Kidney (tissue), 14 donors: ENCODE results near the gene HSD17B4. TPM values are rescaled to one million over a fixed set of nuclear protein-coding genes. Genes with fewer than 3 reads are reported as not detected.

Experiments used
- DNase-seq, 5 donors: peaks; one replicate each; pipeline ENCODE4 v3.0.0-alpha.2; 2013 to 2020
- FAIRE-seq: peaks from 2 replicates; lab custom pipeline; 2012; peaks lifted over from hg19 to GRCh38; lab: Jason Lieb, UNC
- H3K27ac ChIP-seq, 2 donors: one replicate each; pipeline ENCODE4 v1.7.0; 2013; ENCODE audit warnings: low read depth in 2 of 2, low read length in 2 of 2, inconsistent platforms in 1 of 2
- H3K27me3 ChIP-seq: one replicate; pipeline ENCODE4 v1.7.1; 2013; ENCODE audit warnings: low read length, inconsistent platforms; ENCODE audit not compliant: control insufficient read depth, insufficient read depth
- H3K36me3 ChIP-seq, 3 donors: one replicate each; pipeline versions ENCODE4 v1.7.0 to v1.7.1; 2013; ENCODE audit warnings: low read length in 3 of 3, control low read depth in 1 of 3, inconsistent platforms in 1 of 3; ENCODE audit not compliant: insufficient read depth in 3 of 3, control insufficient read depth in 2 of 3
- H3K4me1 ChIP-seq, 3 donors: one replicate each; pipeline versions ENCODE4 v1.7.0 to v1.7.1; 2013; ENCODE audit warnings: low read length in 3 of 3, inconsistent platforms in 1 of 3, low read depth in 1 of 3; ENCODE audit not compliant: control insufficient read depth in 2 of 3, insufficient read depth in 2 of 3
- H3K4me3 ChIP-seq, 3 donors: one replicate each; pipeline versions ENCODE4 v1.7.0 to v1.8.1; 2013; ENCODE audit warnings: low read length in 3 of 3, control low read depth in 1 of 3, inconsistent platforms in 1 of 3
- H3K9ac ChIP-seq, 3 donors: one replicate each; pipeline versions ENCODE4 v1.7.0 to v1.7.1; 2013; ENCODE audit warnings: low read length in 3 of 3, control low read depth in 1 of 3, inconsistent platforms in 1 of 3
- H3K9me3 ChIP-seq, 3 donors: one replicate each; pipeline versions ENCODE4 v1.7.0 to v1.7.1; 2013; ENCODE audit warnings: low read length in 3 of 3, control low read depth in 1 of 3, inconsistent platforms in 1 of 3; ENCODE audit not compliant: control insufficient read depth in 2 of 3, insufficient read depth in 1 of 3
- CTCF ChIP-seq: IDR thresholded peaks from 3 replicates; pipeline ENCODE4 v1.5.1; 2012; ENCODE audit warnings: mild to moderate bottlenecking, moderate library complexity, borderline replicate concordance; ENCODE audit not compliant: insufficient read depth; ENCODE audit errors: extremely low read depth
- intact Hi-C: fragments of 100-400 bp; cut with DNase I; formaldehyde crosslinking; loops from one replicate; pipeline ENCODE4 v1.11.1; 2022
- polyA plus RNA-seq: library from polyadenylated mRNA; stranded (reverse); fragments of 350-450 nt; fragmentation: Illumina TruSeq; extraction: RNeasy Lipid Tissue Mini Kit (QIAGEN cat#74804); gene quantifications from one replicate; pipeline ENCODE4 v1.2.3, GENCODE V29; 2014; ENCODE audit warnings: low read depth, low replicate concordance; ENCODE audit not compliant: insufficient read depth
- total RNA-seq: library from RNA; stranded (reverse); fragmentation: NEBNext Ultra II Directional; extraction: Animal tissue kit (Norgen Biotek cat#: 25700); gene quantifications from one replicate; pipeline ENCODE4 v1.2.1, GENCODE V29; 2021
- donor health status: control.
- donor health status: control.
- donor health status: control.
- donor health status: control.
- donor health status: control.
- donor health status: DM: yes; HTN: yes; CAD: no.
- donor health status: Normal renal cell carcinoma (clear cell type).

The HSD17B4 gene
- total and polyA plus RNA-seq, 2 donors from 2014 or later, result 202 to 212 TPM

- Histone ChIP-seq H3K9ac (no peak overlapping the region), H3K27ac (no peak overlapping the region), H3K27me3 (no peaks in the 10 kb centered on the region), H3K9me3 (peaks cover 0 to 14% (median 4%) of the 10 kb centered on the region in 3 donors), H3K36me3 (no peaks in the 10 kb centered on the region), H3K4me1 (no peaks in the 10 kb centered on the region), H3K4me3 (no peak overlapping the region)
- TF ChIP-seq CTCF, result no peak
- FAIRE-seq (no peak), DNase-seq (no peak)
- intact Hi-C loops, result no loop called here
These were observed 16.0 kb downstream of the HSD17B4 start for GRCh38 chr5:119468286-119468685.

GRCh38 chr5:119470105-119470763 lies 17.9 kb downstream of the HSD17B4 start:
- DNase-seq (no peak), FAIRE-seq (no peak)
- Histone ChIP-seq H3K4me1 (no peaks in the 10 kb centered on the region), H3K9me3 (peaks cover 0 to 14% (median 4%) of the 10 kb centered on the region in 3 donors), H3K4me3 (no peak overlapping the region), H3K27me3 (no peaks in the 10 kb centered on the region), H3K27ac (no peak overlapping the region), H3K36me3 (peaks cover 0 to 2% (median 0%) of the 10 kb centered on the region in 3 donors), H3K9ac (no peak overlapping the region)
- intact Hi-C loops, result no loop called here
- no peak for TF ChIP-seq CTCF

GRCh38 chr5:119470851-119471451 lies 18.7 kb downstream of the HSD17B4 start:
- H3K27me3 ChIP-seq, result no peaks in the 10 kb centered on the region
- H3K9me3 ChIP-seq, result peaks cover 0 to 14% (median 4%) of the 10 kb centered on the region in 3 donors
- no peak overlapping the region for H3K4me3 ChIP-seq
- H3K9ac ChIP-seq, result no peak overlapping the region
- FAIRE-seq, result no peak
- no peak overlapping the region for H3K27ac ChIP-seq
- DNase-seq, result peak in 3 of 5 donors; percentile 14 to 65 (median 57)
- peaks cover 0 to 2% (median 0%) of the 10 kb centered on the region in 3 donors for H3K36me3 ChIP-seq
- intact Hi-C loops, result no loop called here
- H3K4me1 ChIP-seq, result no peaks in the 10 kb centered on the region
- TF ChIP-seq CTCF, result peak; percentile 34
